Left cardiac atrium (tissue), 4 donors: ENCODE data around the gene CHD6. TPM values are rescaled to one million over a fixed set of nuclear protein-coding genes. Genes with fewer than 3 reads are reported as not detected.
A peak's percentile ranks its signal among the peaks of the same experiment; 100 is the strongest.

ENCODE experiments used
- ATAC-seq, 2 donors: fragments of 200-7000 bp; cut with Tn5 transposase; one replicate each; pipeline ENCODE4 v1.9.1; 2020; ENCODE audit warnings: mild to moderate bottlenecking in 2 of 2, moderate library complexity in 2 of 2
- DNase-seq: peaks from one replicate; pipeline ENCODE4 v3.0.0-alpha.2; 2020
- intact Hi-C, 2 donors: fragments of 100-400 bp; cut with DNase I; formaldehyde crosslinking; loops; one replicate each; pipeline versions ENCODE4 v1.14.1 to v1.15.1; 2022 to 2023
- total RNA-seq, 2 donors: library from RNA; stranded (reverse); fragmentation: NEBNext Ultra II Directional; extraction: Animal tissue kit (Norgen Biotek cat#: 25700); gene quantifications; one replicate each; pipeline ENCODE4 v1.2.1, GENCODE V29; 2021
- donor health status: DM: no; HTN: yes; CAD: no.
- donor health status: DM: no; HTN: yes; CAD: no; lungs with severe emphysema.
- donor health status: DM: yes; HTN: yes; CAD: no.
- donor health status: Dilated cardiomyopathy.

Gene CHD6
- total RNA-seq, 2 donors from 2014 or later = 35.6 to 36.5 TPM

DNA sequence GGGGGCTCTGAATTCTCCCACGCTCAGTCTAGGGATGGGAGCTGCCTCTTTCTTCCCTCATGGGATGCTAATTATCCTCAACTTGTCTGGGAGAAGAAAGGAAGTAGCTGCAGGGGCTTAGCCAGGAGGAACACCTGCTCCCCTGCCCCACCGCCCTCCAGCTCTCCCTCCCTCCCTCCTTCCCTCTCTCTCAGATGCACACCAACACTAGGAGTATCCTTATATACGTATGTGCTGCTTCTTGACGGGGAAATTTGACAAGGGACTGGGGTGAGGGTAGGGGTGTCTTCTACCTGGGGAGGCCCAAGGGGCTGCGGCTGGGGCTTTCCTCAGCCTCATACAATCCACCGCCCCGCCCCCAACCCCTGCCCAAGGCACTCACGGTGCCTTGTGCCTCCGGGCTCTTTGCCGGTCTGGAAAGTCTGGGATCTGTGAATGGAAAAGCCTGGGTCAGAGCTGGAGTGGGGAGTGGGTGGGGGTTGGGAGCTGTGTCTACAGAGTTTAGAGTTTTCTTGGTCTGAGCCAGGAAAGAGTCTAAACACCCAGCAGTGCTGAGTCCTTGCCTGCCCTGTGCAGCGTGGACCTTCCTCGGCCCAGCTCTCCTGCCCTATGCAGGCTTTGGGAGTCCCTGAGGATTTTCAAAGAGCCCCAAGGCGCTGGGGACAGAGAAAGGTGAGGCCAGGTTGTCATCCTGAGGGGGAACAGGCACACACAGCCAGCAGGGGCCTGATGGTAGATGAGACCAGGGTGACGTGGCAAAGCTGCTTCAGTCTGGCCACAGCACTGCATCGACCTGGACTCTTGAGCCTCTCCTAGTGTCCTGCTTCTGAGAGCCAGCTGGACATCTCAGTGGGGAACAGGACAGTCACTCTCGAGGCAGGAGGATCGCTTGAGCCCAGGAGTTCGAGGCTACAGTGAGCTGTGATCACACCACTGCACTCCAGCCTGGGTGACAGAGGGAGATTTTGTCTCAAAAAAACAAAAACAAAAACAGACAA lies 222.2 kb downstream of the CHD6 start:
- ATAC-seq (peak; percentile 16 to 33), DNase-seq (peak; percentile 39)
- intact Hi-C loops = no loop called here

DNA sequence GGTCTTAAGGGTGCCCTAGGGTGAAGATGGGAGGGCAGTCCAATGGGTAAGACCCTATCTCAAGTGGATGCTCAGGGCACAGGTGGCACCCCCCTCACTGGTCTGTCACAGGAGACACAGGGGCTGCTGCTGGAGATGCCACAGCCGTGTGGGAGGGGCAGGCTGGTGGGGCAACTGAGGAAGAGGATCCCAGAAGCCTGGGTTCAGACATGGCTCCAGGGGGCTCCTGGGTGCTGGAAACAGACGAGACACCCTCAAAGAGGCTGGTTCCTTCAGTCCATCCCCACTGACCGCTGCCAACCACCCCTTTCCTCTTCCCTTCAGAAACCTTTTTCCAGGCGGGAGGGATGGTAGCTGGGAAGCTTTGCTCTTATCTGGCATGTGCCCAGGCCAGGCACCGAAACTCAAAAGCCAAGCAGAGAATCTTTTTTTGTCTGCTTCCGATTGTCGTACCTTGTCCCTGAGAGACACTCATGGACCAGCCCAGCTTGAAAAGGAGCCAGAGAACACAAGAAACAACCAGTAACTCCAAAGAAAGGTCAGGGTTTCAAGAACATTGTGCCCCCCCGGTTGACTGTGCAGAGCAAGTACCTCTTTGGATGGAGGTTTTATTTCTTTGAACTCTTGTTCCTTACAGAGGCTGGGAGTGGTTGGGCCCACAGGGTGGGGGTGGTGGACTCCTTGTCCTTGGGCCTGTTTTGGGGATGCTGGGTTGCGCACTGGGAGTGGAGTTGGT lies 223.1 kb downstream of the CHD6 start:
- no peak for ATAC-seq
- intact Hi-C loops = no loop called here
- peak; percentile 28 for DNase-seq

DNA sequence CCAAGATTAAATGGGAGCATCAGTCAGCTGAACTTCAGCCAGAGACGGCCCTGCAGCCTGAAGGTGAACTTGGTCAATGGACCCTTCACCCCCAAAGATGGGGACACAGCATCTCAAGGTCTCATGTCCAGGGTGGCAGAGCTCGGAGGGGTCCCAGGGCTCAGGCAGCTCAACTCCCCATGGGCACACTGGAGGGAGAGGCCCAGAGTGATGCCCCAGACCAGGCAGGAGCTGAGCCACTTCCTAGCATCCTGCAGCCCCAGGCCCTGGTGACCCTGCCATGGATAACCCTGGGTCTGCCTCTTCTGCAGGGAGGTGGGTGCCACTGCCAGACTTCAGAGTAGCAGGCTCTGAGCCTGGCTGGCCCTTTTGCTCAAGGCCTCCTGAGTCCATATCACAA lies 224.1 kb downstream of the CHD6 start:
- ATAC-seq (no peak), DNase-seq (no peak)
- intact Hi-C loops = no loop called here

DNA sequence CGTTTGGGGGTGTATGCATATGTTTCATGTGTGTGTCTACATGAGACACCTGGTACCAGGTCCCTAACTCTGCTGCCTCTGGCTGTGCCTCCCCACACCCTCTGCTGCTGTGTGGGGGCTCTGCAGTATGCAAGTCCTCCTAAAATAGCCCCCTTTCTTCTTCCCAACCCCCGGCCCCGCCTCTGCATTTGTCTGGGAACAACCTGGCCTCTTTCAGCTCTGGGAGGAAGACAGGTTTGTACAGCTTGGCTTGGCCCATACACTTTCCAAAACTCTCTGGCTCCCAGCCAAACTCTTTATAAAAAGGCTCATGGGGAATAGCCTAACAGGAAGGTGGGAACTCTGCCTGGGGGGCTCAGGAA lies 224.5 kb downstream of the CHD6 start:
- intact Hi-C loops = no loop called here
- ATAC-seq = no peak
- DNase-seq = no peak

DNA sequence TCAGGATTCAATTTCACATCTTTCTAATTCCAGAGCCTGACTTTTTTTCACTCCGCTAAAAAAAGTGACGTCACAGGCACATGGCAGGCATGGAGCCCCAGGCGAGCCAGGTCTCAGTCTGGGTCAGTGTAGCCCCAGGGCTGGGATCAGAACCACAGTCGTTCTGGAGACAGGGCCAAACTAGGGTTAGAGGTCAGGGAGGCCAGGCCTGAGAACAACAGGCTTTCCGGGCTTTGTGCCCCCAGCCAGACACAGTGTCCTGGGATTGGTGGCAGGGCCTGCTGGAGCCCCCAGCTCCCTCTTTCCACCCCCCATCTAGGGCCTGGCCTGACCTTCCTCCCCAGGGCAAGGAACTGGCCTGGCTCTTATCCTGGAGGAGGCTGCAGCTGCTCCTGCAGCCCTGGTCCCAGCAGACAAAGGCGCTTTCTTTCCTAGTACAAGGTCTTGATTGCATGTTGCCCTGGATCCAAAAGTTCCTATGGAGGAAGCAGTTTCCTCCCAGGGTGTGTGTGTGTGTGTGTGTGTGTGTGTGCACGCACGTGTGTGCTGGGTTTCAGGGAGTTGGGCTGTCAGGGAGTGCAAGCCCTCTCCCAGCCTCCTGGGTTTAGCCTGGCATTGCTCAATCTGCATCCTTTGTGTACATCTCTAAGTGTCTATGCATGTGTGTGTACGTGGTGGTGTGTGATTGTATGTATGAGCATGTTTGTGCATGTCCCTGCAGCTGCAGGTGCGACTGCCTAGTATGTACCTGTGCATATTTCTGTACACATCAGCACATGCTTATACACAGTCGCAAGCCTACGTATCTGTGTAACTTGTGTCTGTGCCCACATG lies 225.1 kb downstream of the CHD6 start:
- ATAC-seq (peak; percentile 84 to 91), DNase-seq (peak; percentile 62)
- intact Hi-C loops = no loop called here

DNA sequence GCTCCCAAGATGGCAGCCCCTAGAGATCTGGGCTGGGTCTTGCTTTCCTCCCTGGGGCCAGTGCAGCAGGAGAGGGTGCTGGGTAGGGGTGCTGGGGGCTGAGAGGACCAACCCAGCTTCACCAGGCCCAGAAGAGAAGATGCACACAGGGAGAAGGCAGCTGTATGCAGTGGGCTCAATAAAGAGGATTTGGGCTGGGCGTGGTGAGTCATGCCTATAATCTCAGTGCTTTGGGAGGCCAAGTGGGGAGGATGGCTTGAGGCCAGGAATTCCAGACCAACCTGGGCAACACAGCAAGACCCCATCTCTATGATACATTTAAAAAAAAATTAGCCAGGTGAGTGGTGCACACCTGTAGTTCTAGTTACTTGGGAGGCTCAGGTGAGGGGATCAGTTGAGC lies 225.9 kb downstream of the CHD6 start:
- intact Hi-C loops = no loop called here

DNA sequence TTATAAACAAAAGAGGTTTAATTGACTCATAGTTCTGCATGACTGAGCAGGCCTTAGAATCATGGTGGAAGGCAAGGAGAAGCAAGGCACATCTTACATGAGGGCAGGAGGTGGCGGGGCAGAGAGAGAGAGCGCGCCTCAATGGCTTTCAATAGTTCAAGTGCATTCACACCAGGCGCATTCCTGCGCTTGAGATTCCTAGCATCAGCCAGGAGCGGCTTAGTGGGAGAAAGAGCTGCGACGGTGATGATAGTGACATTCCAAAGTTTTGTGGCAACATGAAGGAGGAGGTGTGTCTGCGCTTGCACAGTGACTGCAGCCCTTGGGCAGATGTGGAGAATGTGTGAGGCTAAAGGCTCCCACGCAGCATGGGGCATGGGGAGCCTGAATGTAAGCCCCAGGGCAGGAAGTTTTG lies 226.6 kb downstream of the CHD6 start:
- ATAC-seq = no peak
- intact Hi-C loops = no loop called here
- no peak for DNase-seq

More for the DNA sequence above, 225.9 kb downstream of the CHD6 start:
- DNase-seq (no peak), ATAC-seq (peak in 1 of 2 donors; percentile 5)

DNA sequence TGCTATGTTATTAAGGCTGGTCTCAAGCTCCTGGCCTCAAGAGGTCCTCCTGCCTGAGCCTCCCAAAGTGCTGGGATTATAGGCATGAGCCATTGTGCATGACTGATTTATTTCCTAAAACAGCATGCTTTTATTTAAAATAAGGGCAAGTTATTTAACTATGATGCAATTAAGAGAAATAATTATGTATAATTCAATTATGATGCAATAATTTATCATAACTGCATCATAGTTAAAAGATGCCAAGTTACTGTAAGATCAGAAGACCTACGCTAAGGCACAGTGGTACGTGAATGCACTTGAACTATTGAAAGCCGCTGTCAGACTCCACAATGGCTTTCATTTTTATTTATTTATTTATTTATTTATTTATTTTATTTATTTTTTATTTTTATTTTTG lies 227.3 kb downstream of the CHD6 start:
- DNase-seq (no peak), ATAC-seq (no peak)
- intact Hi-C loops = no loop called here

DNA sequence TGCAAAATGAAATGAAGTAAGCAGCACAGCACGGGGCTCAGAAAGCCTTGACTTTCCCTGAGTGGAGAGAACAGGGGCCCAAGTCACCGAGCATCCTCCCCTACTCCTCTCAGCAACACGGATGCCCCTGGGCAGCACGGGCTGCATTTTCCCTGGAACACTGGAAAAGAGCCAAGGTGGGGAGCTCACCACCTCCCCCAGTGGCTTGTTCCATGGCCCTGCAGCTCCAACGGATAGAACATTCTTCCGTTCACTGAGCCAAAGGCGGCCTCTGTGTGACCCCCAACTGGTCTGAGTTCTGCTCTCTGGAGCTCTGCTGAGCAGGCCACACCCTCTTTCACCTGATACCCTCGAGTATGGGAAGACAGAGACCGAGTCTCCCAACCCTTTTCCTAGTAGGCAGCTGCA lies 230.7 kb downstream of the CHD6 start:
- no peak for DNase-seq
- ATAC-seq = peak; percentile 21 to 31
- intact Hi-C loops = no loop called here

DNA sequence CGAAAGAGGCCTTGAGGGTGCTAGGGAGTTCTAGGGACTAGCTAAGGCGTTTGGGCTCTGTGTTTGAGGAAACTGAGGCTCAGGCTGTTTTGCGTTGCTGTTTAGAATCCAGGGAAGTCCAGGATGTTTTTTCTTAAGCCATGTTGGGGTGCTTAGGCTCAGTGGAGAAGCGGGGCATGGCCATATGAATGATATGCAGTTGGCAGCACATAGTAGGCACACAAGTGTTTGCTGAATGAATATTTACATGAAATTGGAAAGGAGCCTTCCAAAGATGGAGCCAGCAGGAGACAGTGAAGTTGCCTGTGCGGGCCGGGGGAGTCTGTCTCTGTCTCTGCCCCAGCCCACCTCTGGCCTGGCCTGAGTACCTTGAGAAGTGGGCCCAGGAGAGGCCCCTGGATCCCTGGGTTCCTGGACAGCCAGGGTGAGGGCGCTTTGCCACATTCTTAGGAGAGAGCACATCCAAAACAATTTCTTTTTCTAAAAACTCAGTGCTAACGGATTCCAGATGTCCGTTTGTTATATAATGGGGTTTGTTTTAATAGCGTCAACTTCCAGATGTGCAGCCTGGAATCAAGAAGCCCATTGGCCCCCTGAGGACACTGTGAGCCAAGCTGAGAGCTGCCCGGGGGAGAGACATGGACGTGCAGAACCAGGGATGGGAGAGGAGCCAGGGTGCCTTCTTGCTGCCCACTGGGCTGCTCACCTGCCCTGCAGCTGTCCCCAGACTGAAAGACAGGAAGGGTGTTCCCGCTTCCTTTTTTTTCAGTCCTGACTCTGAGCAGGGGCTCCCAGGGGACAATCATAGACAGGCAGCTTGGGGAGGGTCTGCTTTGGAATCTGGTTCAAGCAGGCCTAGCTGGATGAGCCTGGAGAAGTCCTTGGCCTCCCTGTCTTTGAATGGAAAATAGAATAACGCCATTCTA lies 231.4 kb downstream of the CHD6 start:
- ATAC-seq (peak; percentile 80 to 82), DNase-seq (no peak)
- intact Hi-C loops = no loop called here

DNA sequence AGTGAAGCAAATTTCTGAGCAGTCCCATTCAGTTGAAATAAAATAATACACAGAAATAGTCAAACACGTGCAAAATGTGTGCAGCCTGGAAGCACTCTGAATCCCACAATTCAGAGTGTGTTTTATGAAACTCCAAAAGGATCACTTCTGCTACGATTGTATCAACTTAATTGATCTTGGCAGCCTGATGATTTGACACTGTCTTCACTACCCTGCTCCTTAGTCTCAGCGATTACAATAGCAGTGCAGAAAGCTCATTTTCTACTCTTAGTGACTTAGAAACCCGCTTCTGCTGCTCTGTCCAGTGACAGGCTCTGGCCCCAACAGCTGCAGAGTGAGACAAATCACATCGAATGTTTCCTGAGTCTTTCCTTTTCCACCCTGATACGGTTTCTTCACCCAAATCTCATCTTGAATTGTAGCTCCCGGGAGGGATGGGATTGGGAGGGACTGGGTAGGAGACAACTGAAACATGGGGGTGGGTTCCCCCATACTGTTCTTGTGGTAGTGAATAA lies 235.3 kb downstream of the CHD6 start:
- intact Hi-C loops = no loop called here
- ATAC-seq (no peak), DNase-seq (no peak)

DNA sequence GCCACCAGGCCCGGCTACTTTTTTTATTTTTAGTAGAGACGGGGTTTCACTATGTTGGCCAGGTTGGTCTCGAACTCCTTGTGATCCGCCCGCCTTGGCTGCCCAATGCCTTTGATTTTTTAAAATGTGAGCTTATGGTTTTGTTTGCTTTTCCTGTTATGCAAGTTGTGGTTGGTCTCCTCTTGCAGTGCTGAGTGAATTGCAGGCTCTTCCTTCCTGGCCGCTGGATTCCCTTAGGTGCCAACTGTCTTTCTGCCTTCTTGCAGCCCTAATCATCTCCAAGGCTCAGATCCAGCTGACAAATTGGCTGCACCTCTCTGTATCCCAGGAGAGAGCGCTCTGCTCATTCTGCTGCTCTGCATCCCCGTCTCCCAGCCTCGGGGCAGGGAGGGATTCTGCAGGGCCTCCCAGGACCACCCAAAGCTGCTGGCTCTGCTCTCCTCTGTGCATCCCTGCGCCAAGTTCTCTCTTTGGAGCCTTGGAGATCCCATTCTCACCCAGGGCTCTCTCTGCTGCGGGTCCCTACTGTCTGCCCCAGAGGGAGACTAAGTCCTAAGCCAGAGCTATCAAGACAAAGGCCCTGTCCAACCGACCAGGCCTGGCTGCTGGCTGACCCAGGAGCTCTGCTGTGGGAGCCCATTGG lies 237.5 kb downstream of the CHD6 start:
- DNase-seq (no peak), ATAC-seq (no peak)
- intact Hi-C loops = no loop called here

DNA sequence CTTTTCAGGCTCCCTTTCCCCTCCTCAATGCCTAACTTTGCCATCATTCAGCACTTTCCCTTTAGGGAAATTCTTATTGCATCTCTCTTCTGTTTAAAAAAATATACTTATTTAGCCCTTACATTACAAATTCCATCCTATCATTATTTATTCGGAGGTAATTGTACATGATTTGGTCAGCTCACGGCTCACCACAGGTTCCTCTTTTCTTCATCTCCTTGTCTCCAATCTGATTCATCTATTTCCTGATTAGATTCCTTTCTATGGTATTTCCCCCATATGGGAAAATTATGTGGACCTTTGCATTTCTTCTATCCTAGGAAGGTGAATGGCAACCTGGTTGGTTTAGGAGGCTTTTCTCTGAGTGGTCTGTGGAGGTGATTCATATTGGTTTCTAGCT lies 238.6 kb downstream of the CHD6 start:
- ATAC-seq (no peak), DNase-seq (no peak)
- intact Hi-C loops = no loop called here

DNA sequence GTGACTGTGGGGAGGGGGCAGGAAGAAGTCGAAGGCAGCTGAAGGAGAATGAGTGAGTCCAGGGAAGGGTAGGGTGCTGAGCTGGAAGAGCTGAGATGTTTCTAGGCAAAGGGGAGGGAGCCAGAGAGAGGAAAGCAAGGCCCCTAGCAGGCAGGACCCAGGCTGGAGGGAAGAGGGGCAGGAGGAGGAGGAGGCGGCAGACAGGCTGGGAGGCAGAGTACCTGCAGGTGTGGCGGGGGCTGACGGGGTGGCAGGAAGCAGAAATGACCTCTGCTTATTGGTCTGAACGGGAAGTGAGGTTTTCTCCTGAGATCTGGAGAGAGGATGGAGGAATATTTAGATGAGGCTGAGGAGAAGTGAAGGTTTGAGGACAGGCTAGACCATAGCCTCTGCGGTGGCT lies 240.9 kb downstream of the CHD6 start:
- DNase-seq (no peak), ATAC-seq (no peak)
- intact Hi-C loops = no loop called here

DNA sequence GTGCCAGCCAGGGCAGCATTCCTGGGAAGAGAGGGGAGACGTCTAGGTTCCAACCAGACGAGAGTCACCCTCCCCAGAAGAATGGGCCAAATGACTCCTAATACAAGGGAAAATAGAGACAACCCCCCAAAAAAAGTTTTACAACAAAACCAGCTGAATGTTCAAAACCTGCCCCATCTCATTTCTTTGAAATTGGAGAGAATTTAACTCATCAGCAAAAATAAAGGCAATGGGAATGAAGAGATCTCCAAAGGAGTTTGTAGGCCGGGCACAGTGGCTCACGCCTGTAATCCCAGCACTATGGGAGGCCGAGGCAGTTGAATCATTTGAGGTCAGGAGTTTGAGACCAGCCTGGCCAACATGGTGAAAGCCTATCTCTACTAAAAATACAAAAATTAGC lies 241.8 kb downstream of the CHD6 start:
- intact Hi-C loops = no loop called here
- ATAC-seq (no peak), DNase-seq (no peak)

DNA sequence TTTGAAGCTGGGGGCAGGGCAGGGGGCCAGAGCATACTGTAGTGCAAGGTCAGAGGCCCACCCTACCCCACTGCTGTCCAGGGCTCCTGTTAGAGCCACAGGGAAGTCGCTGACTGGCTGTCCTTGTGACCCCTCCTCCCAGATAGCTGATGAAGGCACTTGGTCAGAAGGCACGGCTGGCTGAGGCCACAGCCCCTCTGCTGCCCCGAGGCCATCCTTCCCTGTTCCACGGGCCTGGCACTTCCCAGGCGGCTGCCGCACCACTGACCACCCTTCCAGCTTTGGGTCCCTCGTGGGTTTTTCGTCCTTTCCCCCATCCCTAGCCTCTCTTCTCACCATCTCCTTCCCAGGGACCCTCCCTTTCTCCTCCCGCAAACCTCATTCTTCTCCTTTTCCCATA lies 242.3 kb downstream of the CHD6 start:
- ATAC-seq (no peak), DNase-seq (no peak)
- intact Hi-C loops = no loop called here

DNA sequence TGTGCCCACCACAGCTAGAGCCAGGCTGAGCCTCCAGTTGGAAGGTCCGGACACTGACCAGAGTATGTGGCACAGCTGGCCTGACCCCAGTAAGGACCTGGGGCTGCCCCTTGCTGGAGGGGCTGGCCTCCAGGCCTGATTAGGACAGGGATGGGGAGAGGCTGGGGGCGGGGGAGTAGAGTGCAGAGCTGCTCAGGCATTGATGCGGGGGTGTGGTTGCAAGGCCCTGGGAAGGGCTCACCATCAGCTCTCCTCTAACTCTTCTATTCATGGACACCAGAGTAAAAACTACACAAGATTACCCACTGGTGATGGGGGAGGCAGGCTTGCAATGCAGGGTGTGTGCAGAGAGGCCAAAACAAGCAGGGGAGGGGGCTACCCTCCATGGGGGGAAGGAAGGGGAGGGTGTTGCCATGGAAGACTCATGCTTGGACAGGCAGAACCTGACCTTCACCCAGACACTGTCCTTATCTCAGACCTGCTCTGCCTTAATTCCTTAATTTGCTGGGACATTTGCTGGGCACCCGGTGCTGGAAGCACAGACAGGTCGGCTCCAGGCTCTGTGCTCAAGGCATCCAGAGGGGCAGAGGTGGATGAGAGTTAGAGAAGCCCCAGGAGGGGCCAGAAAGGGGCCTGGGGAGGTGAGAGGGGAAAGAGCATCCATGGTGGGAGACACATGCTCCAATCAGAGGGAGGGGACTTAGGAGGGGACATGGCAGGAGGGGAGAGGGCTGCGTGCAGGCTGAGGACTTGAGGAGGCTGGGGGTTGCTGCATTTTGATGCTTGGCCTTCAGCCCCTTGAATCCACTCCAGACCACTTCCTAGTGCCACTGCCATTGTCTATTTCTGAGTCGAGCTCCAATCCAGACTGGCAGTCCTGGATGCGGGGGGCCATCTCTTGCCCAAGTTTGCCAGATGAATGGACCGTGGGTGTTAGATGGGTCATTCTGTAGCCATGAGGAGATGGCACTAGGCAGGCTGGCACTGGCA lies 244.0 kb downstream of the CHD6 start:
- intact Hi-C loops = no loop called here
- ATAC-seq = no peak
- DNase-seq = no peak
